Esophagus muscularis mucosa (tissue), 4 donors: Measurements from ENCODE around the gene CYP8B1.

Experiments
- EP300 ChIP-seq: sonication (generic); formaldehyde crosslinking; IDR thresholded peaks from one replicate; pipeline ENCODE4 v1.6.1; 2017; ENCODE audit warnings: antibody characterized with exemption
- POLR2A ChIP-seq: fragments of 450-650 bp; IDR thresholded peaks from one replicate; pipeline ENCODE4 v1.6.1; 2017; ENCODE audit warnings: antibody characterized with exemption, moderate library complexity, mild to moderate bottlenecking, low read depth
- POLR2AphosphoS5 ChIP-seq, 2 donors: sonication (generic); formaldehyde crosslinking; IDR thresholded peaks; one replicate each; pipeline ENCODE4 v1.6.1; 2017; ENCODE audit warnings: antibody characterized with exemption in 2 of 2
- TF ChIP-seq, protein P1 (sequence below), 3 experiments: fragments of 200-600 bp in 2 of 3; fragments of 450-650 bp in 1 of 3; sonication (generic) in 2 of 3; IDR thresholded peaks; one replicate each; pipeline ENCODE4 v1.5.1; 2017 to 2019; ENCODE audit warnings: antibody characterized with exemption in 3 of 3, mild to moderate bottlenecking in 2 of 3, moderate library complexity in 1 of 3

DNA sequence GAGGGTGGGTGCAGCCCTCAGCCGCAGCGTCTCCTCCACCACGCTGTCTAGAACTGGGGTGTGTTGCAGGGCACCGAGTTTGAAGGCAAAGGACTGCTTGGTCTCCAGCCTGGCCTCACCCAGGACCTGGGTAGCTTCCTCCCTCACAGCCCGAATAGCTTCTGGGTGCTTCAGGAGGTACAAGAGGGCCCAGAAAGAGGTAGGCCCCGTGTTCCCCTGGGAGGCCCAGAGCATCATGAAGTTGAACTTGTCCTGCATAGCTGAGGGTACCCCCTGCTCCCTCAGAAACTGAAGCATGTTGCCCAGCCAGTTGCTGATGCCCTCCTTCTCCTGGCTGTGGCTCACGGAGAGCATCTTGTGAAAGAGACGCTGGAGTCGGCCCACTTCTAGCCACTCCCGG lies 930 bp downstream of the CYP8B1 start:
- TF ChIP-seq, protein P1, sequence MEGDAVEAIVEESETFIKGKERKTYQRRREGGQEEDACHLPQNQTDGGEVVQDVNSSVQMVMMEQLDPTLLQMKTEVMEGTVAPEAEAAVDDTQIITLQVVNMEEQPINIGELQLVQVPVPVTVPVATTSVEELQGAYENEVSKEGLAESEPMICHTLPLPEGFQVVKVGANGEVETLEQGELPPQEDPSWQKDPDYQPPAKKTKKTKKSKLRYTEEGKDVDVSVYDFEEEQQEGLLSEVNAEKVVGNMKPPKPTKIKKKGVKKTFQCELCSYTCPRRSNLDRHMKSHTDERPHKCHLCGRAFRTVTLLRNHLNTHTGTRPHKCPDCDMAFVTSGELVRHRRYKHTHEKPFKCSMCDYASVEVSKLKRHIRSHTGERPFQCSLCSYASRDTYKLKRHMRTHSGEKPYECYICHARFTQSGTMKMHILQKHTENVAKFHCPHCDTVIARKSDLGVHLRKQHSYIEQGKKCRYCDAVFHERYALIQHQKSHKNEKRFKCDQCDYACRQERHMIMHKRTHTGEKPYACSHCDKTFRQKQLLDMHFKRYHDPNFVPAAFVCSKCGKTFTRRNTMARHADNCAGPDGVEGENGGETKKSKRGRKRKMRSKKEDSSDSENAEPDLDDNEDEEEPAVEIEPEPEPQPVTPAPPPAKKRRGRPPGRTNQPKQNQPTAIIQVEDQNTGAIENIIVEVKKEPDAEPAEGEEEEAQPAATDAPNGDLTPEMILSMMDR (IDR thresholded peaks at IDR 0.05), result no peak
- TF ChIP-seq POLR2A (no peak), EP300 (no peak), POLR2AphosphoS5 (IDR thresholded peaks at IDR 0.05) (no peak)
